ENCODE results near the gene C1RL. TPM values are rescaled to one million over a fixed set of nuclear protein-coding genes. Genes with fewer than 3 reads are reported as not detected.
"Not testable (repeated sequence)": the region's sequence is repeated elsewhere in the genome, so short reads cannot be mapped to it uniquely, and the experiment has no call there.

Gene C1RL
- total RNA-seq, 1 donor from 2014 or later: 19.2 TPM

GRCh38 chr12:7107636-7108002 is 1.4 kb downstream of the C1RL start:
- intact Hi-C loops (cut with micrococcal nuclease): loop anchor here (1.0 to 5.0 kb wide), 5 partner anchors 15 to 355 kb away; partner anchors contain the start of genes C1R, CDCA3, CLSTN3 and LPCAT3
- Mint-ChIP-seq H3K4me3 (peak overlapping the region; percentile 92), H3K4me1 (peaks cover 25% of the 10 kb centered on the region), H3K27ac (peak overlapping the region; percentile 94), H3K36me3 (ENCODE audit: low read depth) (peaks cover 32% of the 10 kb centered on the region), H3K9me3 (peaks cover 11% of the 10 kb centered on the region), H3K27me3 (no peaks in the 10 kb centered on the region)
- ATAC-seq (ENCODE audit: low read depth) (no peak), DNase-seq (no peak)
- TF ChIP-seq, protein P1, sequence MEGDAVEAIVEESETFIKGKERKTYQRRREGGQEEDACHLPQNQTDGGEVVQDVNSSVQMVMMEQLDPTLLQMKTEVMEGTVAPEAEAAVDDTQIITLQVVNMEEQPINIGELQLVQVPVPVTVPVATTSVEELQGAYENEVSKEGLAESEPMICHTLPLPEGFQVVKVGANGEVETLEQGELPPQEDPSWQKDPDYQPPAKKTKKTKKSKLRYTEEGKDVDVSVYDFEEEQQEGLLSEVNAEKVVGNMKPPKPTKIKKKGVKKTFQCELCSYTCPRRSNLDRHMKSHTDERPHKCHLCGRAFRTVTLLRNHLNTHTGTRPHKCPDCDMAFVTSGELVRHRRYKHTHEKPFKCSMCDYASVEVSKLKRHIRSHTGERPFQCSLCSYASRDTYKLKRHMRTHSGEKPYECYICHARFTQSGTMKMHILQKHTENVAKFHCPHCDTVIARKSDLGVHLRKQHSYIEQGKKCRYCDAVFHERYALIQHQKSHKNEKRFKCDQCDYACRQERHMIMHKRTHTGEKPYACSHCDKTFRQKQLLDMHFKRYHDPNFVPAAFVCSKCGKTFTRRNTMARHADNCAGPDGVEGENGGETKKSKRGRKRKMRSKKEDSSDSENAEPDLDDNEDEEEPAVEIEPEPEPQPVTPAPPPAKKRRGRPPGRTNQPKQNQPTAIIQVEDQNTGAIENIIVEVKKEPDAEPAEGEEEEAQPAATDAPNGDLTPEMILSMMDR (IDR thresholded peaks at IDR 0.05): no peak
- POLR2A ChIA-PET: interaction anchor here (0.6 to 4.7 kb wide), 8 partner anchors 17 to 533 kb away, joined by 3 to 69 read pairs (median 6); partner anchors contain the start of genes C12orf57, CDCA3, EMG1 and PHB2
- CTCF ChIA-PET: interaction anchor here (0.9 to 5.1 kb wide), 11 partner anchors 10 to 238 kb away, joined by 3 to 29 read pairs (median 5); partner anchors contain the start of genes C12orf57, LPCAT3, RNU7-1 and SPSB2

- not testable (repeated sequence) for H3K27me3 Mint-ChIP-seq; H3K27ac Mint-ChIP-seq; ATAC-seq (ENCODE audit: low read depth); DNase-seq; H3K4me3 Mint-ChIP-seq
- Mint-ChIP-seq H3K36me3 (ENCODE audit: low read depth) (peaks cover 35% of the 10 kb centered on the region), H3K4me1 (peaks cover 25% of the 10 kb centered on the region), H3K9me3 (peaks cover 11% of the 10 kb centered on the region)
- ChIA-PET POLR2A (interaction anchor here (0.6 to 4.7 kb wide), 3 partner anchors 162 to 352 kb away, joined by 4 to 69 read pairs (median 9); partner anchors contain the start of genes C12orf57, CDCA3, RNU7-1 and USP5), CTCF (interaction anchor here (0.9 to 5.1 kb wide), 7 partner anchors 37 to 238 kb away, joined by 3 to 29 read pairs (median 8); partner anchors contain the start of genes C12orf57, LPCAT3, RNU7-1 and SPSB2)
- intact Hi-C loops (cut with micrococcal nuclease): loop anchor here (5.0 kb wide), 1 partner anchor 255 kb away; the partner anchor contains the start of genes CDCA3 and USP5
Observed at GRCh38 chr12:7107181-7107580, 1.8 kb downstream of the C1RL start.

- peaks cover 37% of the 10 kb centered on the region for H3K36me3 Mint-ChIP-seq (ENCODE audit: low read depth)
- TF ChIP-seq, protein P1 (IDR thresholded peaks at IDR 0.05): no peak
- CTCF ChIA-PET: no interaction called here
- POLR2A ChIA-PET: no interaction called here
- H3K27ac Mint-ChIP-seq: peak overlapping the region; percentile 25
- peak overlapping the region; percentile 52 for H3K4me3 Mint-ChIP-seq
- H3K4me1 Mint-ChIP-seq: peaks cover 25% of the 10 kb centered on the region
- H3K9me3 Mint-ChIP-seq: peaks cover 11% of the 10 kb centered on the region
- intact Hi-C loops (cut with micrococcal nuclease): loop anchor here (5.0 kb wide), 1 partner anchor 254 kb away; the partner anchor contains the start of genes CDCA3 and USP5
- DNase-seq (no peak), ATAC-seq (ENCODE audit: low read depth) (no peak)
- no peaks in the 10 kb centered on the region for H3K27me3 Mint-ChIP-seq
Observed at GRCh38 chr12:7106082-7106481, 2.9 kb downstream of the C1RL start.

- Mint-ChIP-seq H3K4me3 (no peak overlapping the region), H3K36me3 (ENCODE audit: low read depth) (peaks cover 38% of the 10 kb centered on the region), H3K27ac (no peak overlapping the region), H3K4me1 (peaks cover 17% of the 10 kb centered on the region), H3K27me3 (no peaks in the 10 kb centered on the region), H3K9me3 (peaks cover 11% of the 10 kb centered on the region)
- POLR2A ChIA-PET: no interaction called here
- no peak for ATAC-seq (ENCODE audit: low read depth)
- DNase-seq: no peak
- TF ChIP-seq, protein P1 (IDR thresholded peaks at IDR 0.05): no peak
- CTCF ChIA-PET: no interaction called here
- intact Hi-C loops (cut with micrococcal nuclease): no loop called here
Observed at GRCh38 chr12:7103837-7104584, 5.0 kb downstream of the C1RL start.

DNA sequence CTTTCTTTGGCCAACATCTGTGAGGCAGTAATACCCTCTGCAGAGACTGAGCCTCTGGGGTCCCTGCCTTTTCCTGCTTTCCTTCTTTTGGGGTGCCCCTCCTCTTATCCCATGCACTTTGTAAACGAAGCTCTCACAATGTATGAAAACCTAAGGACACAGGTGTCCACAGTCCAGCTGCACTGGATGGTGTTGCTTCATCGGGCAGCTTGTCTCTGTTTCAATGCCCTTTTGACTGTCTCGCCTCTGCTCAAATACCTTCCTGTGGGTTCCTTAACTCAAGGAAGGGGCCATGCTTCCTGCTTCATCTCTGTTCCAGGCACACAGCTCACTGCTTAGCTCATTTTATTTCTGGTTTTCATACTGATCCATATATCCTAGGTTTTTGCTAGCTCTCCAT is 6.4 kb downstream of the C1RL start:
- ChIA-PET CTCF (interaction anchor here (1.2 to 2.0 kb wide), 2 partner anchors 9 to 10 kb away, joined by 4 to 7 read pairs; no protein-coding TSS in a partner anchor), POLR2A (interaction anchor here (0.6 kb wide), 1 partner anchor 226 kb away, joined by 3 read pairs; no protein-coding TSS in a partner anchor)
- TF ChIP-seq, protein P1 (IDR thresholded peaks at IDR 0.05): no peak
- ATAC-seq (ENCODE audit: low read depth) (no peak), DNase-seq (no peak)
- Mint-ChIP-seq H3K9me3 (peaks cover 11% of the 10 kb centered on the region), H3K36me3 (ENCODE audit: low read depth) (peaks cover 38% of the 10 kb centered on the region), H3K4me1 (peaks cover 5% of the 10 kb centered on the region), H3K27ac (no peak overlapping the region), H3K4me3 (no peak overlapping the region), H3K27me3 (no peaks in the 10 kb centered on the region)
- intact Hi-C loops (cut with micrococcal nuclease): no loop called here

Measured in activated B cell treated with CpG ODN at 0.5 μM for 24 hours (primary cell).